GM19324 (cell line): ENCODE measurements around the gene SH3GL1.
"Not testable (repeated sequence)": the region's sequence is repeated elsewhere in the genome, so short reads cannot be mapped to it uniquely, and the experiment has no call there.

Source experiments
- ATAC-seq: cut with Tn5 transposase; IDR thresholded peaks from one replicate; pipeline ENCODE4 v1.9.1; 2021; ENCODE audit warnings: mild to moderate bottlenecking, moderate library complexity; ENCODE audit not compliant: unreplicated experiment, low FRiP score

Gene SH3GL1

GRCh38 chr19:4350111-4350510 is 50.2 kb downstream of the SH3GL1 start:
- ATAC-seq = no peak

- not testable (repeated sequence) for ATAC-seq
These were observed 51.1 kb downstream of the SH3GL1 start for GRCh38 chr19:4349225-4349624.

GRCh38 chr19:4347521-4347920 is 52.8 kb downstream of the SH3GL1 start:
- ATAC-seq = no peak

- ATAC-seq = no peak
These were observed 54.3 kb downstream of the SH3GL1 start for GRCh38 chr19:4346020-4346383.

DNA sequence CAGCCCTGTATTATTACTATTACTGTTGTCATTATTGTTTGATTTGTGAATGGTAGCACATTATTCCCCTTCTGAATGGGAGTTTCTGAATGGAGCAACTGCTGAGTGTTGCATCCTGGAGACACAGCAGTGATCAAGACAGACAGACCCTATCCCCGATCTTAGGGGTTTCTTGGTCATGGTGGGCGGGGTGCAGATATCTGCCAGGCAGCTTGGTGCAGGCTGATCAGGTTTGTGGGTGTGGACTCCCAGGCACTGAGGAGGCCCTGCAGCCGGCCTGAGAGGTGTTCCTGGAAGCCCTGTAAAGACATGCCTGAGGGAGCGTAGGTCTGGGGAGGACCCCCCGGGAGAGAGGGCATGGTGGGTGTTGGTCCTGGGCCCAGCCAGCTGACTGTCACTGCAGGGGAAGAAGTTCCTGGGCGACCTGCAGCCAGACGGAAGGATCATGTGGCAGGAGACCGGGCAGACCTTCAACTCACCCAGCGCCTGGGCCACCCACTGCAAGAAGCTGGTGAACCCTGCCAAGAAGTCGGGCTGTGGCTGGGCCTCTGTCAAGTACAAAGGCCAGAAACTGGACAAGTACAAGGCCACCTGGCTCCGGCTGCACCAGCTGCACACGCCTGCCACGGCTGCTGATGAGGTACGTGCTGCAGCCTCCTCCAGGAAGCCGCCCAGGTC is 54.9 kb downstream of the SH3GL1 start:
- ATAC-seq = no peak

GRCh38 chr19:4343370-4344307 is 56.7 kb downstream of the SH3GL1 start, which contains the start of gene MPND:
Gene MPND (plus strand): TSS chr19:4343562. CDS start chr19:4343594, 32 bp downstream.
- ATAC-seq = peak; percentile 61

- ATAC-seq = peak; percentile 81
These were observed 57.6 kb downstream of the SH3GL1 start for GRCh38 chr19:4342615-4343369.

DNA sequence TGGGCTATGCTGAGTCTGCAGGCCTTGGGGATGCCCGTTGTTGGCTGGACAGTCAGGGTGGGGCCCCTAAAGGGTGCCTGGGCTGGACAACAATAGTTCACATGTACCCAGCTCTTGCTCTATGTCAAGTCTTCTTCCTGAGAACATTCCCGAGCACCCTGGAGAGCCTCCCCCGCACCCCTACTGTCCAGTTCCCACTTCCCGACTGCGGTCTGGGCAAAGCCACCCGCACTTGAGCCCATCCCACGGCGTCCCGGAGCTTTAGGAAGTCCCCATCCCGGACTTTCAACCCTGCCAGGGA is 58.1 kb downstream of the SH3GL1 start:
- ATAC-seq = no peak

DNA sequence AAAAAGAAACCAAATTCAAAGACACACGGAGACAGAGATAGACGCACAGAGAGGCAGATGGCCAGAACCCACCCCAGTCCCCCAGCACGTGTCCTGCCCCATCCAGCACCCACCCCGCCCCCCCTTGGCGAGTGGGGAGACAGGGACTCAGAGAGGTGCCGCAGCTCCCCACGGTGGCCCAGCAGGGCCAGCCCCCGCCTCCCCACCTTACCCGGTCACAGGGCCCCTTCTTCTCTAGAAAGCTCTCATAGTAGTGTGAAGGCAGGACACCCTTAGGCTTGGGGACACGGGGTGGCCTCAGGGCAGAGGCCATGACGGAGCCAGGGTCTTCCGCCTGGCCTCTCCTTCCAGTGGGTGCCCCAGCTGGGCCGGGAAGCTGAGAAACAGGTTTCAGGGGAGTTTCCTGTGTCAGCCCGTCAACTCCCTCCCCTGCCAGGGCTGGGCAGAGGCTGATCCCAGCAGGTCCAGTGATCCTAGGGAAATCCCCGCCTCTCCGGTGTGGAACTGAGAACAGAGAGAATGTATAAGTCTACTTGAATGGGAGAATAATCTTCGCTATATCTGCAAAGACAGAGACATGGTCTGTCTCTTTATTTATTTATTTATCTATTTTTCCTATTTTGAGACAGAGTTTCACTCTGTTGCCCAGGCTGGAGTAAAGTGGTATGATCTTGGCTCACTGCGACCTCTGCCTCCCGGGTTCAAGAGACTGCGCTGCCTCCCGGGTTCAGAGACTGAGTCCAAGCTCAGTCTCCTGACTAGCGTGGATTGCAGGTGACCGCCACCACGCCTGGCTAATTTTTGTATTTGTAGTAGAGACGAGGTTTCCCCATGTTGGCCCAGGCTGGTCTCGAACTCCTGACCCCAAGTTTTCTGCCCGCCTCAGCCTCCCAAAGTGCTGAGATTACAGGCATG is 61.6 kb downstream of the SH3GL1 start, which contains the start of gene STAP2:
Gene STAP2, minus strand, starts transcription at position 387 of the 915 bp plus-strand sequence. Its CDS starts 74 bp downstream, at position 313.
- ATAC-seq = no peak

DNA sequence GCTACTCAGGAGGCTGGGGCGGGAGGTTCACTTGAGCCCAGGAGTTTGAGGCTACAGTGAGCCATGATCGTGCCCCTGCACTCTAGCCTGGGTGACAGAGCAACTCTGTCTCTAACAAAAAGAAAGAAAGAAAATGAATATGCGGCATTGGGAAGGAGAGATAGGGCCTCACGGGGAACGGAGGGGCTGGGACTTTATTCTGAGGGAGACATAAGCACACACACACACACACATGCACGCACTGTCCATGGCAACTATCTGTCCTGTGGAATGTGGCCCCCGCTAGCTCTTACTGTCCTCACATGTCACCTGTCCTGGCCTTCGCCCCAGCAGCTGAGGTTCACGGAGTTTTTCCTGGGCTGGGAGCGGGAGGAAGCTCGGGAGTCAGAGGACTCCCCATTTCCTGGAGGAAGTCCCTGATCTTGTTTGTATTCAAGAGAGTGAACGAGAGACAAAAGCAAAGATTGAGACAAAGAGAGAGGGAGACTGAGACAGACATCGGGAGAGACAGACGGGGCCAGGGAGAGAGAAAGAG is 62.4 kb downstream of the SH3GL1 start:
- no peak for ATAC-seq

DNA sequence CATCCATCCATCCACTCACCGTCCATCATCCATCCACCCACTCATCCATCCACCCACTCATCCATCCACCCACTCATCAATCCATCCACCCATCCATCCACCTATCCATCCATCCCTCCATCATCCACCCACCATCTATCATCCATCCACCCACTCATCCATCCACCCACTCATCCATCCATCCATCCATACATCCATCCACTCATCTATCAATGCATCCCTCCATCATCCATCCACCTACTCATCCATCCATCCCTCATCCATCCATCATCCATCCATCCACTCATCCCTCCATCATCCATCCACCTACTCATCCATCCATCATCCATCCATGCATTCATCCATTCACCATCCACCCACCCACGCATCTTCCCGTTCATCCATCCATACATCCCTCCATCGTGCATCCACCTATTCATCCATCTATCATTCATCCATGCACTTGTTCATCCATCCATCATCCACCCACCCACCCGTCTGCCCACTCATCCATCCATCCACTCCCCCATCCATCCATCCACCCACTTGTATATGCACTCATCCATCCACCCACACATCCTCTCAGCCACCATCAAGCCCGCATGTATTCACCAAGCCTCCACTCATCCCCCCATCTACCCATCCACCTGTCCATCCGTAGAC is 65.3 kb downstream of the SH3GL1 start:
- ATAC-seq = no peak

DNA sequence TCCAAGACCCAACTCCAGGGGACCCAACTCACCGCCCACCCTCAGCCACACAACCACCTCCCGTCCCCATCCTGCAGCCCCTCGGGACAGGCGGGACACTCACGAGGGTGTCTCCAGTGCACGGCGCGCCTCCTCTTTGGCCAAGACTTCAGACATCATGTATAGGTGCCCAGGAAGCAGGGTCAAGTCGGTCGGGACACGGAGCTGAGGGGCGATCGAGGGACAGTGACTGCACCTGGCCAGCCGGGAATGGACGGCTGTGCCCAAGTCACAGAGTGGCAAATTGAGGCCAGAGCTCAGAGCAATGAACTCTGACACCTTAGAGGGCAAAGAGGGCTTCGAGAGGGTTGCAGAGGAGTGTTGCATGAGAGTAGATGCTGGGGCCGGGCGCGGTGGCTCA is 70.5 kb downstream of the SH3GL1 start:
- ATAC-seq = no peak

- ATAC-seq = not testable (repeated sequence)
These were observed 71.2 kb downstream of the SH3GL1 start for GRCh38 chr19:4328991-4329681.

- ATAC-seq = peak; percentile 76
These were observed 71.9 kb downstream of the SH3GL1 start for GRCh38 chr19:4328243-4328990.

DNA sequence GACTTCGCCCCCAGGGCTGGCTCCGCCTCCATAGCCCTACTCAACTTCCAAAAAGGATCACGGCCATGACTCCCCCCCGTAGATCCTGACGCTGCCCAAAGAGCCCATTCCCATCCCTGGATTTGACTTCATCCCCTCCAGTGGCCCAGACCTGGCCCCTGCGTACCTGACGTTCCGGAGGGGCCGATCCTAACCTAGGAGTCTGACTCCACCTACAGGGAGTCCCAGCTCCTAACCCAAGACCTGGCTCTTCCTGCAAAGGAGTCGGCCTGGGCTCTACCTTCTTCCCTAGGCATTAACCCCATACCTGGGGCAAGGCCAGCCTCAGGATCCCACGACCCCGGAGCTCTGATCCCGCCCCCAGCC is 72.5 kb downstream of the SH3GL1 start:
- peak; percentile 17 for ATAC-seq

DNA sequence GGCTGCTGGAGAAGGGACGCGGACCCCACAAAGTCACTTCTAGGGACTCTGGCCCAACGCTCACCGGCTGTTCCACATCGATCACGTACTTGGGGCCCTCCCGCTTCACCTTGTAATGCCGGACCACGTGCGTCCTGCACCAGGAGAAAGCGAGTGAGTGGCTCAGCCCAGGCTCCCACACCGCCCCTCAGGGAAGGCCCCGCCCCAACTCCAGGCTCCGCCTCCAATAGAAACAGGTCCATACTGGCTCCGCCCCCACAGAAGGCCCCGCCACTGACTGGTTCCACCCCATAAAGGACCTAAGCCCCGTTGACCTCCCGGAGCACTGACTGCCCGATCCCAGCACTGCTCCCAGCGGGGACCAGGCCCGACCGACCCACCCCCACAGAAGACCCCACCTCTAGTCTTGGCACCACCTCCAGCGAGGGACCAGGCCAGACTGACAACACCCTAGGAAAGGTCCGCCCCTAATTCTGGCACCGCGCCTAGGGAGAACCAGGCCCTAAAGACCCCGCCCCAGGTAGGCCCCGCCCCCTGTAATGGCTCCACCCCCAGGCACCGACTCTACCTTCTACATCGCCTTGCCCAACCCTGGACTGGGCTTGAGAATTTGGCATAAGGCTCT is 73.0 kb downstream of the SH3GL1 start:
- ATAC-seq = no peak

- ATAC-seq = no peak
These were observed 73.5 kb downstream of the SH3GL1 start for GRCh38 chr19:4326837-4327251.
